Thoracic aorta (tissue), 2 donors: Measurements from ENCODE around the gene ADM2. TPM values are rescaled to one million over a fixed set of nuclear protein-coding genes. Genes with fewer than 3 reads are reported as not detected.

Experiments
- ATAC-seq: fragments of 150-250 bp; one replicate; pipeline ENCODE4 v1.8.0; 2017; ENCODE audit warnings: low read depth; ENCODE audit not compliant: insufficient number of reproducible peaks, low FRiP score
- DNase-seq: peaks from one replicate; pipeline ENCODE4 v3.0.0-alpha.2; 2020; ENCODE audit warnings: low spot score
- H3K27ac ChIP-seq, 2 donors: fragments of 200-600 bp; sonication (generic); 1 replicate in 1 of 2; 2 replicates in 1 of 2; pipeline ENCODE4 v1.5.1; 2016; ENCODE audit warnings: mild to moderate bottlenecking in 2 of 2, moderate library complexity in 2 of 2
- H3K27me3 ChIP-seq: fragments of 200-600 bp; sonication (generic); replicated peaks from 2 replicates; pipeline ENCODE4 v1.6.0; 2016; ENCODE audit warnings: mild to moderate bottlenecking; ENCODE audit not compliant: insufficient read depth
- H3K36me3 ChIP-seq: fragments of 200-600 bp; sonication (generic); one replicate; pipeline ENCODE4 v1.5.1; 2016
- H3K4me1 ChIP-seq, 2 donors: fragments of 200-600 bp; sonication (generic); 1 replicate in 1 of 2; 2 replicates in 1 of 2; pipeline versions ENCODE4 v1.5.1 to v1.6.0; 2016; ENCODE audit warnings: low read depth in 2 of 2, mild to moderate bottlenecking in 1 of 2; ENCODE audit not compliant: control insufficient read depth in 1 of 2
- H3K4me3 ChIP-seq: fragments of 200-600 bp; sonication (generic); 2 replicates; pipeline ENCODE4 v1.5.1; 2016; ENCODE audit warnings: mild to moderate bottlenecking
- H3K9me3 ChIP-seq: fragments of 200-600 bp; sonication (generic); 2 replicates; pipeline ENCODE4 v1.5.1; 2016
- CTCF ChIP-seq: fragments of 200-600 bp; sonication (generic); IDR thresholded peaks from one replicate; pipeline ENCODE4 v1.5.1; 2019; ENCODE audit warnings: antibody characterized with exemption
- total RNA-seq, 2 donors: library from RNA; depleted of rRNA; stranded (reverse); fragments of >200 nt; gene quantifications; one replicate each; pipeline versions ENCODE4 v1.1.0 to v1.2.3, GENCODE V29; 2016

ADM2 gene
- total RNA-seq, 2 donors from 2014 or later: 0.14 TPM; not detected in 1

- no peak overlapping the region for H3K27ac ChIP-seq
Observed at GRCh38 chr22:50443801-50444625, 37.3 kb upstream of the ADM2 start.

GRCh38 chr22:50444663-50445062 is 36.7 kb upstream of the ADM2 start:
- Histone ChIP-seq H3K9me3 (no peaks in the 10 kb centered on the region), H3K4me3 (no peak overlapping the region), H3K27ac (peak overlapping the region in 1 of 2 donors; percentile 8), H3K27me3 (no peaks in the 10 kb centered on the region), H3K4me1 (no peaks in the 10 kb centered on the region), H3K36me3 (peaks cover 40% of the 10 kb centered on the region)
- no peak for TF ChIP-seq CTCF
- DNase-seq (no peak), ATAC-seq (no peak)

More at GRCh38 chr22:50443801-50444625, 37.3 kb upstream of the ADM2 start:
- H3K27me3 ChIP-seq: no peaks in the 10 kb centered on the region
- H3K4me3 ChIP-seq: no peak overlapping the region
- TF ChIP-seq CTCF: no peak
- DNase-seq (no peak), ATAC-seq (no peak)
- peaks cover 46% of the 10 kb centered on the region for H3K36me3 ChIP-seq
- H3K9me3 ChIP-seq: no peaks in the 10 kb centered on the region
- H3K4me1 ChIP-seq: no peaks in the 10 kb centered on the region

- DNase-seq (no peak), ATAC-seq (no peak)
- no peak for TF ChIP-seq CTCF
- no peaks in the 10 kb centered on the region for H3K27me3 ChIP-seq
- no peaks in the 10 kb centered on the region for H3K9me3 ChIP-seq
- H3K4me1 ChIP-seq: no peaks in the 10 kb centered on the region
- peak overlapping the region in 1 of 2 donors; percentile 8 for H3K27ac ChIP-seq
- H3K36me3 ChIP-seq: peaks cover 34% of the 10 kb centered on the region
- no peak overlapping the region for H3K4me3 ChIP-seq
Observed at GRCh38 chr22:50445071-50445879, 36.1 kb upstream of the ADM2 start.

GRCh38 chr22:50445880-50446707 is 35.2 kb upstream of the ADM2 start:
- no peaks in the 10 kb centered on the region for H3K27me3 ChIP-seq
- no peaks in the 10 kb centered on the region for H3K9me3 ChIP-seq
- no peaks in the 10 kb centered on the region for H3K4me1 ChIP-seq
- H3K36me3 ChIP-seq: peaks cover 27% of the 10 kb centered on the region
- no peak overlapping the region for H3K27ac ChIP-seq
- DNase-seq: no peak
- H3K4me3 ChIP-seq: no peak overlapping the region
- no peak for TF ChIP-seq CTCF
- ATAC-seq: no peak
